DOHH2 (cell line): ENCODE results near the gene IRX4.

Experiments used
- H3F3A ChIP-seq: fragments of 200-600 bp; sonication (generic), shearing (Covaris generic); 2 replicates; pipeline ENCODE4 v1.6.0; 2016; ENCODE audit warnings: antibody characterized with exemption, mild to moderate bottlenecking; ENCODE audit not compliant: control insufficient read depth, insufficient read depth
- H3K27ac ChIP-seq: fragments of 200-600 bp; sonication (generic); 2 replicates; pipeline ENCODE4 v1.5.1; 2014; ENCODE audit warnings: low read depth, mild to moderate bottlenecking, low read length, moderate library complexity
- H3K27me3 ChIP-seq: fragments of 200-600 bp; sonication (generic); 2 replicates; pipeline ENCODE4 v1.6.1; 2014; ENCODE audit warnings: mild to moderate bottlenecking, low read length, mixed read lengths; ENCODE audit not compliant: control insufficient read depth
- H3K36me3 ChIP-seq: fragments of 200-600 bp; sonication (generic); 2 replicates; pipeline ENCODE4 v1.6.1; 2014; ENCODE audit warnings: mild to moderate bottlenecking, low read length, moderate library complexity, mixed read lengths; ENCODE audit not compliant: control insufficient read depth
- H3K4me1 ChIP-seq: fragments of 200-600 bp; sonication (generic); 2 replicates; pipeline ENCODE4 v1.6.1; 2014; ENCODE audit warnings: mild to moderate bottlenecking, low read length, mixed read lengths; ENCODE audit not compliant: control insufficient read depth
- H3K4me2 ChIP-seq: fragments of 200-600 bp; sonication (generic); 2 replicates; pipeline ENCODE4 v1.6.0; 2014; ENCODE audit warnings: mild to moderate bottlenecking, low read length, moderate library complexity
- H3K4me3 ChIP-seq: fragments of 200-600 bp; sonication (generic); 2 replicates; pipeline ENCODE4 v1.5.1; 2014; ENCODE audit warnings: mild to moderate bottlenecking, low read length, mixed read lengths
- H3K79me2 ChIP-seq: fragments of 200-600 bp; sonication (generic); 2 replicates; pipeline ENCODE4 v1.6.1; 2014; ENCODE audit warnings: mild to moderate bottlenecking, low read length, mixed read lengths; ENCODE audit not compliant: control insufficient read depth
- H3K9me2 ChIP-seq: fragments of 200-600 bp; sonication (generic); replicated peaks from 2 replicates; pipeline ENCODE4 v1.6.1; 2014; ENCODE audit warnings: mild to moderate bottlenecking, low read length, mixed read lengths; ENCODE audit not compliant: control insufficient read depth
- H3K9me3 ChIP-seq: fragments of 200-600 bp; sonication (generic); 2 replicates; pipeline ENCODE4 v1.6.1; 2014; ENCODE audit warnings: antibody characterized with exemption, low read length, mixed read lengths; ENCODE audit not compliant: control insufficient read depth, insufficient read depth
- H4K20me1 ChIP-seq: fragments of 200-600 bp; sonication (generic); 2 replicates; pipeline ENCODE4 v1.6.0; 2014; ENCODE audit warnings: low read depth, mild to moderate bottlenecking, antibody characterized with exemption, low read length, moderate library complexity; ENCODE audit not compliant: control insufficient read depth, insufficient read depth
- EZH2phosphoT487 ChIP-seq: fragments of 200-600 bp; sonication (generic); IDR thresholded peaks from 2 replicates; pipeline ENCODE4 v1.6.1; 2017; ENCODE audit warnings: borderline replicate concordance, mild to moderate bottlenecking, antibody characterized with exemption, low read length, moderate library complexity, mixed read lengths
- TF ChIP-seq, protein P1 (sequence below): fragments of 200-600 bp; sonication (generic); IDR thresholded peaks from one replicate; pipeline ENCODE4 v1.5.1; 2014; ENCODE audit warnings: antibody characterized with exemption, mild to moderate bottlenecking, low read depth, low read length; ENCODE audit not compliant: poor library complexity, severe bottlenecking

The IRX4 gene

DNA sequence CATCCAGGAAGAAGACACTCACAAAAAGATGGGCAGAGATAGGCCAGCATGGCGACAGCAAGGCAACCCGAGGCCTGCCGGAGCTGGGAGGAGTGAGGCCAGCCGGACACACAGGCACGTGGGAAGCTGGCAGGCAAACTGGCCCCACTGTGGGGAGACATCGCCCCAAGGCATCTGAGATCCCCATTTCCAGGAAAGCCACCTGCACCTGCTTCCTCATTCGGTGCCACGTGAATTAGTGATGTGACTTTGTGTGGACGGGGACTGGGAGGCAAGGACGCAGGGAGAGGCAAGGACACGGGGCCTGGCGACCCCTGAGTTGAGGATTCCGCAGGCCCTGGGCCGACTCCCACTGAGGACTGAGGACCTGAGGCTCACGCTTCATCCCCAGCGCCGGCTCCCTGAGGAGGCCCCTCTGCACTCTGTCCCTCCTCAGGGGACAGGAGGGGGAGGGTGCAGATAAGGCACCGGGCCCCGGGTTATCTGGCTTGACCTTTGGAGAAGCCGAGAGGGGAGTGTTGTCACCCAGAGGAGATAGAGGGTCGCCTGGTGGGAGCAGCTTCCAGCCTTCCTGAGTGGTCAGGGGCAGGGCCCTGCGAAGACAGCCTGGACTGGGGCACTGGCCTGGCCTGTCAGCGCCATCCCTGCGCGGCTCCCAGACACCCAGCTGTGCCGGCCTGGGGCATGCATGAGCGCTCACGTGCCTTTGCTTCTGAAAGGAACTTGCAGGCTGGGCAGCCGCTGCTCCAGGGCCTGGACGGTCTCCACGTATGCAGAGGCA is 41.8 kb downstream of the IRX4 start:
- no peaks in the 10 kb centered on the region for H3K9me3 ChIP-seq
- TF ChIP-seq, protein P1, sequence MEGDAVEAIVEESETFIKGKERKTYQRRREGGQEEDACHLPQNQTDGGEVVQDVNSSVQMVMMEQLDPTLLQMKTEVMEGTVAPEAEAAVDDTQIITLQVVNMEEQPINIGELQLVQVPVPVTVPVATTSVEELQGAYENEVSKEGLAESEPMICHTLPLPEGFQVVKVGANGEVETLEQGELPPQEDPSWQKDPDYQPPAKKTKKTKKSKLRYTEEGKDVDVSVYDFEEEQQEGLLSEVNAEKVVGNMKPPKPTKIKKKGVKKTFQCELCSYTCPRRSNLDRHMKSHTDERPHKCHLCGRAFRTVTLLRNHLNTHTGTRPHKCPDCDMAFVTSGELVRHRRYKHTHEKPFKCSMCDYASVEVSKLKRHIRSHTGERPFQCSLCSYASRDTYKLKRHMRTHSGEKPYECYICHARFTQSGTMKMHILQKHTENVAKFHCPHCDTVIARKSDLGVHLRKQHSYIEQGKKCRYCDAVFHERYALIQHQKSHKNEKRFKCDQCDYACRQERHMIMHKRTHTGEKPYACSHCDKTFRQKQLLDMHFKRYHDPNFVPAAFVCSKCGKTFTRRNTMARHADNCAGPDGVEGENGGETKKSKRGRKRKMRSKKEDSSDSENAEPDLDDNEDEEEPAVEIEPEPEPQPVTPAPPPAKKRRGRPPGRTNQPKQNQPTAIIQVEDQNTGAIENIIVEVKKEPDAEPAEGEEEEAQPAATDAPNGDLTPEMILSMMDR, result no peak
- TF ChIP-seq EZH2phosphoT487, result no peak

DNA sequence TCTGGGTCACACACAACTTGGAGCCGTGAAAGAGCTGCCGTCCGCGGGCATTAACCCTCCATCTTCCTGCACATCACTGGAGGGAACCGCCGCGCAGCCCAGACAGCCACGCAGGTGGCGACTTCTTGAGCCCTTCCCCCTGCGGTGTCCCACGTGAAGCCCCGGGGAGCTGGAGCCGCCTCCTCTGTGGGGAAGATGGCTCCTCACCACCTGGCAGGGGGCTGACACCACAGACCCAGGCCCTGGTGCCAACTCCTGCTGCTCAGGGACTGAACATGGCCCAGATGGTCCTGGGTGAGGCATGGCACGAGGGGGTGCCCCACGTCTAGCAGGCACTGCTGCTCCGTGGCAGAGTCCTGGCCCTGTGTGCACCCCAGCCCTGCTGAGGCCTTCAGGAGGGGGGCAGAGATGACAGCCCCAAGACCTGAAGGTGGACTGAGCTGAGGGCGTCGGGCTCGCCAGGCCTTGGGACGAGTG is 42.6 kb downstream of the IRX4 start:
- H3K9me3 ChIP-seq, result no peaks in the 10 kb centered on the region
- H3F3A ChIP-seq, result no peaks in the 10 kb centered on the region
- no peaks in the 10 kb centered on the region for H3K27me3 ChIP-seq
- H3K79me2 ChIP-seq, result no peaks in the 10 kb centered on the region
- no peaks in the 10 kb centered on the region for H3K36me3 ChIP-seq
- no peaks in the 10 kb centered on the region for H3K4me1 ChIP-seq
- TF ChIP-seq, protein P1, result no peak
- no peak for TF ChIP-seq EZH2phosphoT487
- H3K4me2 ChIP-seq, result no peak overlapping the region
- H3K4me3 ChIP-seq, result no peak overlapping the region
- H4K20me1 ChIP-seq, result no peaks in the 10 kb centered on the region
- no peaks in the 10 kb centered on the region for H3K9me2 ChIP-seq
- no peak overlapping the region for H3K27ac ChIP-seq

More for the DNA sequence above, 41.8 kb downstream of the IRX4 start:
- no peaks in the 10 kb centered on the region for H3K36me3 ChIP-seq
- H3K79me2 ChIP-seq, result no peaks in the 10 kb centered on the region
- no peak overlapping the region for H3K4me2 ChIP-seq
- no peaks in the 10 kb centered on the region for H3K9me2 ChIP-seq
- no peaks in the 10 kb centered on the region for H3K4me1 ChIP-seq
- H3K27me3 ChIP-seq, result no peaks in the 10 kb centered on the region
- H3K4me3 ChIP-seq, result no peak overlapping the region
- no peaks in the 10 kb centered on the region for H4K20me1 ChIP-seq
- H3F3A ChIP-seq, result no peaks in the 10 kb centered on the region
- no peak overlapping the region for H3K27ac ChIP-seq

DNA sequence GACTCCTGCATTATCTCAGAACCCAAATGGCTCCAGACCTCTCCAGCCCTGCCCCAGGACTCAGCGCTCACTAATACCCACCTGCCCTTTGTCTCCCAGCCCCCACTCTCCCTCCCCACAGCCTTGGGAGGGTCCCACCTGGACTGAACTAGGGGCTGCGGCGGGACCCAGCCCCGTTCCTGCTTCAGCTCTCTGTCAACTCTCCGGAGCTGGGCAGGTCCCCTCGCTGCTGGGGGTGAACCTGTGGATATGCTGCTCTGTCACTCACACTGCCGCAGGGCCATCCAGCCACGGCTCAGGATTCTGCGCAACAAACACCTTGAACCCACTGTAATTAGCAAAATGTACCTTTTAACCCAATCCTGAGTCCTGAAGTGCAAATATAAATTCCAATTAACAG is 44.7 kb downstream of the IRX4 start:
- Histone ChIP-seq H3F3A (no peaks in the 10 kb centered on the region), H3K79me2 (no peaks in the 10 kb centered on the region), H3K9me2 (no peaks in the 10 kb centered on the region), H3K9me3 (no peaks in the 10 kb centered on the region), H4K20me1 (no peaks in the 10 kb centered on the region), H3K27ac (no peak overlapping the region), H3K4me2 (no peak overlapping the region), H3K36me3 (no peaks in the 10 kb centered on the region), H3K4me1 (no peaks in the 10 kb centered on the region), H3K4me3 (no peak overlapping the region), H3K27me3 (no peaks in the 10 kb centered on the region)
- TF ChIP-seq EZH2phosphoT487, result no peak
- TF ChIP-seq, protein P1, result no peak
